HG02571 (cell line): ENCODE data around the gene BCAR3.
"Not testable (repeated sequence)": the region's sequence is repeated elsewhere in the genome, so short reads cannot be mapped to it uniquely, and the experiment has no call there.

Experiments used
- ATAC-seq: cut with Tn5 transposase; IDR thresholded peaks from one replicate; pipeline ENCODE4 v1.9.1; 2021; ENCODE audit warnings: mild to moderate bottlenecking, moderate library complexity; ENCODE audit not compliant: unreplicated experiment

The BCAR3 gene

GRCh38 chr1:93671099-93671621, 10.5 kb downstream of the BCAR3 start:
- no peak for ATAC-seq

- no peak for ATAC-seq
These were observed 11.5 kb downstream of the BCAR3 start for GRCh38 chr1:93670141-93670540.

- no peak for ATAC-seq
These were observed 12.3 kb downstream of the BCAR3 start for GRCh38 chr1:93669369-93669768.

GRCh38 chr1:93668951-93669350, 12.7 kb downstream of the BCAR3 start:
- ATAC-seq = no peak

- ATAC-seq = no peak
These were observed 13.5 kb downstream of the BCAR3 start for GRCh38 chr1:93668121-93668520.

GRCh38 chr1:93667642-93668041, 14.0 kb downstream of the BCAR3 start:
- ATAC-seq = no peak

GRCh38 chr1:93666613-93667384, 14.8 kb downstream of the BCAR3 start:
- ATAC-seq = no peak

GRCh38 chr1:93665015-93665414, 16.6 kb downstream of the BCAR3 start:
- ATAC-seq = no peak

- no peak for ATAC-seq
These were observed 18.4 kb downstream of the BCAR3 start for GRCh38 chr1:93663208-93663614.

GRCh38 chr1:93662481-93663207, 19.0 kb downstream of the BCAR3 start:
- ATAC-seq = no peak

- no peak for ATAC-seq
These were observed 19.7 kb downstream of the BCAR3 start for GRCh38 chr1:93661829-93662474.

GRCh38 chr1:93661341-93661740, 20.3 kb downstream of the BCAR3 start:
- ATAC-seq = not testable (repeated sequence)

GRCh38 chr1:93659822-93660503, 21.7 kb downstream of the BCAR3 start:
- ATAC-seq = no peak

GRCh38 chr1:93658188-93658587, 23.4 kb downstream of the BCAR3 start:
- ATAC-seq = no peak

GRCh38 chr1:93656491-93656890, 25.1 kb downstream of the BCAR3 start:
- no peak for ATAC-seq

- no peak for ATAC-seq
These were observed 28.0 kb downstream of the BCAR3 start for GRCh38 chr1:93653656-93654055.

- ATAC-seq = no peak
These were observed 29.2 kb downstream of the BCAR3 start for GRCh38 chr1:93652323-93652949.

- no peak for ATAC-seq
These were observed 29.9 kb downstream of the BCAR3 start for GRCh38 chr1:93651695-93652094.

- not testable (repeated sequence) for ATAC-seq
These were observed 31.5 kb downstream of the BCAR3 start for GRCh38 chr1:93650159-93650558.

- ATAC-seq = no peak
These were observed 32.4 kb downstream of the BCAR3 start for GRCh38 chr1:93649231-93649630.

- no peak for ATAC-seq
These were observed 33.0 kb downstream of the BCAR3 start for GRCh38 chr1:93648656-93649055.
